HFFc6 (cell line): ENCODE data around the gene STUM. TPM values are rescaled to one million over a fixed set of nuclear protein-coding genes. Genes with fewer than 3 reads are reported as not detected.
"Not testable (repeated sequence)": the region's sequence is repeated elsewhere in the genome, so short reads cannot be mapped to it uniquely, and the experiment has no call there.

ENCODE experiments used
- DNase-seq: peaks from one replicate; pipeline ENCODE4 v3.0.0-alpha.2; 2018
- H3K27ac Mint-ChIP-seq: 2 replicates; pipeline ENCODE4 v1.8.0; 2020; ENCODE audit warnings: mild to moderate bottlenecking, mixed read lengths
- H3K27me3 Mint-ChIP-seq: 2 replicates; pipeline ENCODE4 v1.8.0; 2021; ENCODE audit warnings: mild to moderate bottlenecking, moderate library complexity, mixed read lengths; ENCODE audit not compliant: insufficient read depth
- H3K36me3 Mint-ChIP-seq: 2 replicates; pipeline ENCODE4 v1.8.0; 2021; ENCODE audit warnings: low read depth, mixed read lengths
- H3K4me1 Mint-ChIP-seq: 2 replicates; pipeline ENCODE4 v1.8.0; 2020; ENCODE audit warnings: low read depth, mixed read lengths
- H3K4me3 Mint-ChIP-seq: 2 replicates; pipeline ENCODE4 v1.8.0; 2020; ENCODE audit warnings: mild to moderate bottlenecking, moderate library complexity, mixed read lengths
- H3K9me3 Mint-ChIP-seq: 2 replicates; pipeline ENCODE4 v1.8.0; 2020; ENCODE audit warnings: mild to moderate bottlenecking, mixed read lengths
- CTCF ChIP-seq: fragments of 200-600 bp; sonication (generic); IDR thresholded peaks from 2 replicates; pipeline ENCODE4 v1.5.0; 2021; ENCODE audit warnings: antibody characterized with exemption, mild to moderate bottlenecking
- long read RNA-seq: library from polyadenylated mRNA; unstranded; transcript quantifications from one replicate; pipeline ENCODE4 v2.0.0, GENCODE V29; 2019
- total RNA-seq, 6 experiments: library from RNA; stranded (reverse); fragmentation: NEBNext Ultra II Directional; extraction: Animal tissue kit (Norgen Biotek cat#: 25700); gene quantifications; 2 replicates in 1 of 6; 3 replicates in 5 of 6; pipeline ENCODE4 v1.2.3, GENCODE V29; 2021

STUM gene
- not detected for total RNA-seq
- long read RNA-seq, result 0 reads

- TF ChIP-seq CTCF, result no peak
- no peaks in the 10 kb centered on the region for H3K9me3 Mint-ChIP-seq
- peaks cover 26% of the 10 kb centered on the region for H3K27me3 Mint-ChIP-seq
- no peak within 1 kb of the TSS for H3K27ac Mint-ChIP-seq
- H3K4me3 Mint-ChIP-seq, result no peak within 1 kb of the TSS
- no peaks in the 10 kb centered on the region for H3K36me3 Mint-ChIP-seq
- no peaks in the 10 kb centered on the region; the same call in 1 of the 2 replicates for H3K4me1 Mint-ChIP-seq
- no peak for DNase-seq
Observed at GRCh38 chr1:226548256-226549093, at the start of gene STUM. Gene STUM (plus strand): TSS chr1:226548764. CDS start chr1:226548905, 141 bp downstream.

DNA sequence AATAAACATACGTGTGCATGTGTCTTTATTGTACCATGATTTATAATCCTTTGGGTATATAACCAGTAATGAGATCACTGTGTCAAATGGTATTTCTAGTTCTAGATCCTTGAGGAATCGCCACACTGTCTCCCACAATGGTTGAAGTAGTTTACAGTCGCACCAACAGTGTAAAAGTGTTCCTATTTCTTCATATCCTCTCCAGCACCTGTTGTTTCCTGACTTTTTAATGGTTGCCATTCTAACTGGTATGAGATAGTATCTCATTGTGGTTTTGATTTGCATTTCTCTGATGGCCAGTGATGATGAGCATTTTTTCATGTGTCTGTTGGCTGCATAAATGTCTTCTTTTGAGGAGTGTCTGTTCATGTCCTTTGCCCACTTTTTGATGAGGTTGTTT is 48.9 kb upstream of the STUM start:
- not testable (repeated sequence) for H3K36me3 Mint-ChIP-seq, H3K4me3 Mint-ChIP-seq, DNase-seq, H3K27ac Mint-ChIP-seq, H3K9me3 Mint-ChIP-seq, H3K4me1 Mint-ChIP-seq
- peaks cover 24% of the 10 kb centered on the region for H3K27me3 Mint-ChIP-seq

DNA sequence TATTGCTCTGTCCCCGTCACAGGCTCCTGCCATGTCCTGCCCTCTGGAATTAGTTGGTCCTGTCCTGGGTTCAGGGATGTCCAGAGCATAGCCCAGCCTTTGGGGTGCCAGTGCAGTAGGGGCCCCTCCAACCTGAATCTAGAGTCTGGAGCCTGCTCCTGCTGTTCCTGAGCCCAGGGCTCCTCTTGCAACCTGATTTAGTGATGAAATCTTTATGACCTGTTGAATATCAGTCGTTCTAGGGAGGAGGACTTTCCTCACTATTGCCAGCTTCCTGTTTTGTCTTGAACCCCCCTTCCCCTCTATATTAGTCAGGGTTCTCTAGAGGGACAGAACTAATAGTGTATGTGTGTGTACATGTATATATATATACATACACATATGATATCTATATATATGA is 42.5 kb upstream of the STUM start:
- Mint-ChIP-seq H3K9me3 (no peaks in the 10 kb centered on the region), H3K36me3 (no peaks in the 10 kb centered on the region), H3K4me1 (no peaks in the 10 kb centered on the region), H3K27ac (no peak overlapping the region), H3K27me3 (peaks cover 23% of the 10 kb centered on the region), H3K4me3 (no peak overlapping the region)
- no peak for TF ChIP-seq CTCF
- no peak for DNase-seq

DNA sequence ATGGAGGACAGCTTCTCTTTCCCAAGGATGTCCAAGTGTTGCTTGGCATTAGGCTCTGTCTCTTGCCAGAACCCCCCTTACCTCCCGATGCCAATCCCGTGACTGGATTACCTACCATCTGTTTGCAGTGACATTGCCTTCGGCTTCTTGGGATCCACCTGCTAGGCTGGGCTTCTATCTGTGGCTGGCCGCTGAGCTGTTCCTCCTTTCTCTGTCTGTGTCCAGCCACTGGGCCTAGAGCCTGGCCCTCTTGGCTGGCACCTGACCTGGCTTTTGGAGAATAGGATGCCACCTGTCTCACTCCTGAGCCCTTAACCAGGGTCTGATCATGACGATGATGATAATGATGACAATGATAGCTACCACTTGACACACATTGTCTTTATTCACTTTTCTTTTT is 41.6 kb upstream of the STUM start:
- H3K27me3 Mint-ChIP-seq, result peaks cover 26% of the 10 kb centered on the region

DNA sequence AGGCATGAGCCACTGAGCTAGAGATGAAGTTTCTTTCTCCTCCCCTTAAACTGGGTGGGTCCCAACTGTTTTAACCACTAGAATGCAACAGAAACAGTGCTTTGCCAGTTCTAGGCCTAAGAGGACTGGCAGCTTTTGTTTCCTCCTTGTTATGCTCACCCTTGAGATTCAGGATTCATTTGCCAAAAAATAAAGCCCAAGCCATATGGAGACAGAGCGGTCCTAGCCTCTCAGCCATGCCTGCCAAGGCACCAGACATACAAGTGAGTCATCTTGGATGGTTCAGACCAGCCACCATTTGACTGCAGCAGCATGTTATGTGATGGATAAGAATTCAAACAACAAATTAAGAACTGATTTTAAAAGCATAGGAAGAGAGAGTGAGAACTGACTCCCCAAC is 38.1 kb upstream of the STUM start:
- peaks cover 10% of the 10 kb centered on the region for H3K27me3 Mint-ChIP-seq
- no peak for DNase-seq
- no peaks in the 10 kb centered on the region; the same call in 1 of the 2 replicates for H3K9me3 Mint-ChIP-seq
- H3K27ac Mint-ChIP-seq, result no peak overlapping the region
- H3K4me1 Mint-ChIP-seq, result no peaks in the 10 kb centered on the region
- TF ChIP-seq CTCF, result no peak
- no peak overlapping the region for H3K4me3 Mint-ChIP-seq
- no peaks in the 10 kb centered on the region for H3K36me3 Mint-ChIP-seq

More for the DNA sequence above, 41.6 kb upstream of the STUM start:
- DNase-seq, result no peak
- Mint-ChIP-seq H3K27ac (no peak overlapping the region), H3K4me3 (no peak overlapping the region), H3K9me3 (no peaks in the 10 kb centered on the region), H3K4me1 (no peaks in the 10 kb centered on the region), H3K36me3 (no peaks in the 10 kb centered on the region)
- no peak for TF ChIP-seq CTCF

- Mint-ChIP-seq H3K4me3 (no peak overlapping the region), H3K27me3 (peaks cover 9% of the 10 kb centered on the region), H3K9me3 (no peaks in the 10 kb centered on the region; the same call in 1 of the 2 replicates), H3K27ac (no peak overlapping the region), H3K36me3 (no peaks in the 10 kb centered on the region), H3K4me1 (no peaks in the 10 kb centered on the region)
- no peak for DNase-seq
- no peak for TF ChIP-seq CTCF
Observed at GRCh38 chr1:226511296-226511695, 37.3 kb upstream of the STUM start.
